HG03175 (cell line): ENCODE measurements around the gene TLCD2.
"Not testable (repeated sequence)": the region's sequence is repeated elsewhere in the genome, so short reads cannot be mapped to it uniquely, and the experiment has no call there.

ENCODE experiments used
- ATAC-seq: cut with Tn5 transposase; IDR thresholded peaks from one replicate; pipeline ENCODE4 v1.9.1; 2021; ENCODE audit warnings: mild to moderate bottlenecking, moderate library complexity; ENCODE audit not compliant: unreplicated experiment

Gene TLCD2

DNA sequence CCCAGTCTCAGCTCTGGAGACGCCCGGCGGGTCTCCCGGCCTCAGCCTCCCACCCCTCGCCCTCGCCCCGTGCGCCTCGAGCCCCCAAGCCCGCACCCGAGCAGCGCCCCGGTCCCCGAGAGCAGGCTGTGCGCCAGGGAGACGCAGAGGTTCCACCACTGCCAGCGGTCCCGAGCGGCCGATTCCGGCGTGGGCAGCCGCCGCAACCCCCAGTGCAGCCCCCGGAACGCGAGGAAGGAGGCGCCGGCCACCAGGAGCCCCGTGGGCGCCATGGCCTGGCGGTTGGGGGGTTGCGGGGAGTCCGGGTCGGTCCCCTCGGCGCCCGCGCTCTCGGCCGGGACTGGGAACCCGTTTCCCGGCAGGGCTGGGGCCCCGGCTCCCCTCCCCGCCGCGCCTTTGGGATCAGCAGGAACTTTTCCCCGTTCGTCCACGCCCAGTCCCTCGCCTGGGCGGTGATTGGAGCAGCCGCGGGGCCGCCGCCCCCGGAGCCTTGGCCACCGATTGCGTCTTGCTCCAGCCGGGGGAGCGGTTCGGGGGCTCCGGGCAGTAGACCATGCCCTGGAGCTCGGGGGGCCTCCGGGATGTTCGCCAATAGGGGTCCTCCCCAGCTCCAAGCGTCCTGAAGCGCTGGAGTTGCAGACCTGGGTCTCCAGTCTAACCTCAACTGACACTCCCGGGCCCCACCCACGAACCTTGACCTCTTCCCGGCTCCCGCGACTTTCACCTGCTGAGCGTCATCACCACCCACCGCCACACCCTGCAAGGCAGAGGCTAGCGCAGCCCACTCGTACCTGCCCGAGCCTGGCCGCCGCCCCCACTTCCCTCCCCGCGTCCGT lies at the start of gene TLCD2:
TSS of gene TLCD2 (minus strand) at position 407 of the 836 bp plus-strand sequence. CDS start at position 272, 135 bp downstream.
- ATAC-seq, result no peak

DNA sequence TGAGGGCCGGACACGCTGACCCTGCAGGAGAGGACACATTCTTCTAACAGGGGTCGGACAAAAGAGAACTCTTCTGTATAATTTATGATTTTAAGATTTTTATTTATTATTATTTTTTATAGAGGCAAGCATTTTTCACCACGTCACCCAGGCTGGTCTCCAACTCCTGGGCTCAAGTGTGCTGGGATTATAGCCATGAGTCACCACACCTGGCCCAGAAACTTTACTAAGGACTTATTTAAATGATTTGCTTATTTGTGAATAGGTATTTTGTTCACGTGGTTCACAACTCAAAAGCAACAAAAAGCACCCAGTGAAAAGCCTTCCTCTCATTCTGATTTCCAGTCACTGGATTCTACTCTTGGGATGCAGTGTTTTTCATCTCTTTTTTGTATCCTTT lies 49.4 kb upstream of the TLCD2 start:
- no peak for ATAC-seq

GRCh38 chr17:1758807-1759206 lies 48.6 kb upstream of the TLCD2 start:
- no peak for ATAC-seq

DNA sequence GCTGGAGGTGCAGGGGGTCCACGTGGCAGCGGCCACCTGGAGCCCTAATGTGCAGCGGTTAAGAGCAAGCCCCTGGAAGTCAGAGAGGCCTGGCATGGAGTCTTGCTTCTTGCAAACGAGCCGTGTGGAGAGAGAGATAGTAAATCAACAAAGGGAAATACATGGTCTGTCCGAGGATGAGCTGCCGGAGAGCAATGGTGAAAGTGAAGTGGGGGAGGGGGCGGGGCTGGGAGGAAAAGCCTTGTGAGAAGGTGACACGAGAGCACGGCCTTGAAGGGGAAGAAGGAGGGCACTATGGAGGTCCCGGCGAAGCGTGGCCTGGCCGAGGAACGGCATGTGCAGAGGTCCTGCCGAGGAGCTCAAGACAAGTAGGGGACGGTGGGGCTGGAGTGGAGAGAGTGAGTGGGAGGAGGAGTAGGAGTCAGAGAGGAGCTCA lies 45.7 kb upstream of the TLCD2 start:
- no peak for ATAC-seq

GRCh38 chr17:1755252-1755826 lies 45.2 kb upstream of the TLCD2 start:
- ATAC-seq, result no peak

GRCh38 chr17:1754430-1755112 lies 44.4 kb upstream of the TLCD2 start:
- no peak for ATAC-seq

DNA sequence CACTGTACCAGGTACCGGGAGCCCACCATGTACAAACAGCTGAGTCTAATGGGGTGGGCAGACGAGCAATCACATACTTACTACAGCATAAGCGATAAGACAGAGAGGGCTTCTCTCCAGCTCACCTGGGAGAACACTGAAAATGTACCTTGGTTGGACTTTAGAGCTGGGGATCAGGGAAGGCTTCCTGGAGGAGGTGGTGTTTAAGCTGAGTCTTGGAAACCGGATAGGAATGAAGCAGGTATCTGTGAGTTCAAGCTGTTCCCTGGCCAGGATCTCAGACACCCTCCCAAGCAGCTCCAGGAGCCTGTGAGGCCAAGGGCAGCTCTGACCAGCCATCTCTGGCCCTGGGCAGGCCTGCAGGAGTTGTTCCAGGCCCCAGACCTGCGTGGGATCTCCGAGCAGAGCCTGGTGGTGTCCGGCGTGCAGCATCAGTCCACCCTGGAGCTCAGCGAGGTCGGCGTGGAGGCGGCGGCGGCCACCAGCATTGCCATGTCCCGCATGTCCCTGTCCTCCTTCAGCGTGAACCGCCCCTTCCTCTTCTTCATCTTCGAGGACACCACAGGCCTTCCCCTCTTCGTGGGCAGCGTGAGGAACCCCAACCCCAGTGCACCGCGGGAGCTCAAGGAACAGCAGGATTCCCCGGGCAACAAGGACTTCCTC lies 43.7 kb upstream of the TLCD2 start:
- ATAC-seq, result no peak

DNA sequence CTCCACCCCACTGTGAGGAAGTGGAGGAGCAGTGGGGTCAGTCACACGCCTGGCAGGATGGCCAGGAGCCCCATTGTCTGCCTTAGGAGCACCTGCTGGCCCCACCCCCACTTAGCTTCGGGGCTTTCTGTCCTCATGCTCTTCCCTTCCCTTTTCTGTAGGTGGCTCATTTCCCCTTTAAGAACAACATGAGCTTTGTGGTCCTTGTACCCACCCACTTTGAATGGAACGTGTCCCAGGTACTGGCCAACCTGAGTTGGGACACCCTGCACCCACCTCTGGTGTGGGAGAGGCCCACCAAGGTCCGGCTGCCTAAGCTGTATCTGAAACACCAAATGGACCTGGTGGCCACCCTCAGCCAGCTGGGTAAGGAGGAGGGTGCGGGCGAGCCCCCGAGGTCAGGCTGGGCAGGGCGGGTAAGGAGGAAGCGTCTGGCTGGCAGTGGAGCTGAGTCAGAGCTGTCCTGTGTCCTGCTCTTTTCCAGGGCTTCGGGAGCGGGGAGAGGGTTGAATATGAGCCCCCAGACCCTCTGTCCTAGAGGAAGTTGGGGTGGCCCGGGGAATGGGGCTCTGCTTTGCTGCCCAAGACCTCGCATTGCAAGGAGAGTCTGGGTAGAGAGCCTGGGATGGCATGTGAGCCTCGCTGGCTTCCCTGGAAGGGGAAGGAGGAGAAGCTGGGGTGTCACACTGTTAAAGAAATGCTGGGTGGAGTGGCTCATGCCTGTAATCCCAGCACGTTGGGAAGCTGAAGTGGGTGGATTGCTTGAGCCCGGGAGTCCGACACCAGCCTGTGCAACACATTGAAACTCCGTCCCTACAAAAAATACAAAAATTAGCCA lies 42.5 kb upstream of the TLCD2 start:
- ATAC-seq, result no peak

- ATAC-seq, result no peak
These were observed 40.5 kb upstream of the TLCD2 start for GRCh38 chr17:1750628-1751027.

GRCh38 chr17:1746975-1747543 lies 36.9 kb upstream of the TLCD2 start:
- ATAC-seq, result no peak

GRCh38 chr17:1745513-1746020 lies 35.4 kb upstream of the TLCD2 start:
- ATAC-seq, result no peak

GRCh38 chr17:1744551-1745512 lies 34.7 kb upstream of the TLCD2 start:
- ATAC-seq, result no peak

GRCh38 chr17:1743088-1743439 lies 32.9 kb upstream of the TLCD2 start:
- no peak for ATAC-seq

- no peak for ATAC-seq
These were observed 32.4 kb upstream of the TLCD2 start, which contains the start of gene SERPINF2 for GRCh38 chr17:1742371-1743087. SERPINF2 (plus strand) TSS chr17:1742871; CDS start chr17:1744996, 2,125 bp downstream.

- not testable (repeated sequence) for ATAC-seq
These were observed 31.7 kb upstream of the TLCD2 start for GRCh38 chr17:1741899-1742298.

GRCh38 chr17:1737531-1738291 lies 27.5 kb upstream of the TLCD2 start:
- ATAC-seq, result no peak
